Astrocyte (in vitro differentiated cells and primary cell): ENCODE results near the gene SMIM41. TPM values are rescaled to one million over a fixed set of nuclear protein-coding genes. Genes with fewer than 3 reads are reported as not detected.

Experiments used
- DNase-seq: peaks from one replicate; pipeline ENCODE4 v3.0.0-alpha.2; 2010; ENCODE audit warnings: low read depth
- FAIRE-seq: peaks from 2 replicates; lab custom pipeline; 2011; peaks lifted over from hg19 to GRCh38; lab: Jason Lieb, UNC
- H2AFZ ChIP-seq: 2 replicates; pipeline ENCODE4 v1.6.0; 2012; ENCODE audit warnings: low read depth, low read length, inconsistent platforms
- H3K27ac ChIP-seq: 2 replicates; pipeline ENCODE4 v1.5.1; 2011; ENCODE audit warnings: low read depth, low read length, inconsistent platforms
- H3K27me3 ChIP-seq: 2 replicates; pipeline ENCODE4 v1.6.0; 2011; ENCODE audit warnings: low read length, inconsistent platforms; ENCODE audit not compliant: insufficient read depth
- H3K36me3 ChIP-seq: 2 replicates; pipeline ENCODE4 v1.5.1; 2011; ENCODE audit warnings: low read length, inconsistent platforms; ENCODE audit not compliant: insufficient read depth
- H3K4me1 ChIP-seq: 2 replicates; pipeline ENCODE4 v1.5.1; 2011; ENCODE audit warnings: low read length, inconsistent platforms; ENCODE audit not compliant: insufficient read depth
- H3K4me2 ChIP-seq: 2 replicates; pipeline ENCODE4 v1.6.0; 2012; ENCODE audit warnings: low read length, inconsistent platforms
- H3K4me3 ChIP-seq: 2 replicates; pipeline ENCODE4 v1.5.1; 2011; ENCODE audit warnings: low read depth, mild to moderate bottlenecking, low read length, inconsistent platforms; ENCODE audit not compliant: insufficient read depth
- H3K79me2 ChIP-seq: 2 replicates; pipeline ENCODE4 v1.6.0; 2012; ENCODE audit warnings: mild to moderate bottlenecking, low read length, inconsistent platforms; ENCODE audit not compliant: insufficient read depth
- H3K9ac ChIP-seq: 2 replicates; pipeline ENCODE4 v1.6.0; 2012; ENCODE audit warnings: mild to moderate bottlenecking, low read length, inconsistent platforms
- H3K9me3 ChIP-seq: 2 replicates; pipeline ENCODE4 v1.5.1; 2012; ENCODE audit warnings: low read depth, mild to moderate bottlenecking, low read length, inconsistent platforms; ENCODE audit not compliant: insufficient read depth
- H4K20me1 ChIP-seq: 2 replicates; pipeline ENCODE4 v1.6.0; 2012; ENCODE audit warnings: low read length, inconsistent platforms; ENCODE audit not compliant: insufficient read depth
- H3K27ac Mint-ChIP-seq: one replicate; pipeline ENCODE4 v1.8.0; 2021; ENCODE audit warnings: mild to moderate bottlenecking, mixed read lengths; ENCODE audit not compliant: unreplicated experiment
- H3K27me3 Mint-ChIP-seq: one replicate; pipeline ENCODE4 v1.8.0; 2021; ENCODE audit warnings: low read depth, mixed read lengths; ENCODE audit not compliant: unreplicated experiment
- H3K36me3 Mint-ChIP-seq: one replicate; pipeline ENCODE4 v1.8.0; 2021; ENCODE audit warnings: low read depth, mixed read lengths; ENCODE audit not compliant: unreplicated experiment
- H3K4me1 Mint-ChIP-seq: one replicate; pipeline ENCODE4 v1.8.0; 2021; ENCODE audit warnings: low read depth, mixed read lengths; ENCODE audit not compliant: unreplicated experiment
- H3K4me3 Mint-ChIP-seq: one replicate; pipeline ENCODE4 v1.8.0; 2021; ENCODE audit warnings: mild to moderate bottlenecking, moderate library complexity, mixed read lengths; ENCODE audit not compliant: unreplicated experiment
- H3K9me3 Mint-ChIP-seq: one replicate; pipeline ENCODE4 v1.8.0; 2021; ENCODE audit warnings: mild to moderate bottlenecking, mixed read lengths; ENCODE audit not compliant: unreplicated experiment
- CTCF ChIP-seq: IDR thresholded peaks from 2 replicates; pipeline ENCODE4 v1.5.1; 2011; ENCODE audit warnings: low read depth, mild to moderate bottlenecking, inconsistent platforms, low read length, moderate library complexity; ENCODE audit not compliant: insufficient read depth
- EZH2 ChIP-seq: IDR thresholded peaks from 2 replicates; pipeline ENCODE4 v1.6.1; 2012; ENCODE audit warnings: mild to moderate bottlenecking, low read length, inconsistent platforms; ENCODE audit not compliant: insufficient read depth
- total RNA-seq: library from RNA; stranded (reverse); gene quantifications from 2 replicates; pipeline ENCODE4 v1.2.1, GENCODE V29; 2021

SMIM41 gene
- total RNA-seq, 1 donor from 2014 or later = 0.18 TPM

GRCh38 chr12:52035190-52035589, 44.3 kb upstream of the SMIM41 start:
- no peak for DNase-seq
- H3K27ac ChIP-seq = no peak overlapping the region
- Mint-ChIP-seq H3K4me1 (peaks cover 6% of the 10 kb centered on the region), H3K36me3 (no peaks in the 10 kb centered on the region), H3K27ac (no peak overlapping the region), H3K9me3 (no peaks in the 10 kb centered on the region), H3K27me3 (peaks cover 29% of the 10 kb centered on the region), H3K4me3 (no peak overlapping the region)
- H3K27me3 ChIP-seq = no peaks in the 10 kb centered on the region
- H3K36me3 ChIP-seq = no peaks in the 10 kb centered on the region
- H3K4me1 ChIP-seq = peaks cover 18% of the 10 kb centered on the region
- no peak for TF ChIP-seq CTCF
- no peak for TF ChIP-seq EZH2
- no peak overlapping the region for H3K4me3 ChIP-seq
- H3K9ac ChIP-seq = no peak overlapping the region
- H3K9me3 ChIP-seq = no peaks in the 10 kb centered on the region
- peaks cover 16% of the 10 kb centered on the region for H4K20me1 ChIP-seq
- no peak overlapping the region for H3K4me2 ChIP-seq
- H3K79me2 ChIP-seq = no peaks in the 10 kb centered on the region
- H2AFZ ChIP-seq = no peak overlapping the region
- FAIRE-seq = no peak

GRCh38 chr12:52035926-52036325, 43.6 kb upstream of the SMIM41 start:
- Mint-ChIP-seq H3K4me1 (peaks cover 6% of the 10 kb centered on the region), H3K36me3 (no peaks in the 10 kb centered on the region), H3K9me3 (no peaks in the 10 kb centered on the region), H3K27me3 (peaks cover 30% of the 10 kb centered on the region), H3K27ac (peak overlapping the region; percentile 50), H3K4me3 (peak overlapping the region; percentile 62)
- Histone ChIP-seq H3K27ac (no peak overlapping the region), H2AFZ (no peak overlapping the region), H3K4me1 (peaks cover 18% of the 10 kb centered on the region), H4K20me1 (peaks cover 23% of the 10 kb centered on the region), H3K9ac (peak overlapping the region; percentile 81), H3K4me2 (no peak overlapping the region), H3K4me3 (no peak overlapping the region), H3K79me2 (no peaks in the 10 kb centered on the region), H3K27me3 (no peaks in the 10 kb centered on the region), H3K36me3 (no peaks in the 10 kb centered on the region), H3K9me3 (no peaks in the 10 kb centered on the region)
- TF ChIP-seq CTCF = no peak
- no peak for TF ChIP-seq EZH2
- DNase-seq (no peak), FAIRE-seq (no peak)

- H3K9ac ChIP-seq = peak overlapping the region; percentile 81
- no peak for TF ChIP-seq CTCF
- no peak for TF ChIP-seq EZH2
- no peaks in the 10 kb centered on the region for H3K79me2 ChIP-seq
- DNase-seq (peak; percentile 60), FAIRE-seq (no peak)
- no peaks in the 10 kb centered on the region for H3K36me3 ChIP-seq
- peak overlapping the region; percentile 34 for H3K4me3 ChIP-seq
- peak overlapping the region; percentile 84 for H3K4me2 ChIP-seq
- peaks cover 27% of the 10 kb centered on the region for H4K20me1 ChIP-seq
- peaks cover 30% of the 10 kb centered on the region for H3K27me3 Mint-ChIP-seq
- no peak overlapping the region for H3K27ac Mint-ChIP-seq
- no peaks in the 10 kb centered on the region for H3K27me3 ChIP-seq
- no peaks in the 10 kb centered on the region for H3K9me3 ChIP-seq
- no peak overlapping the region for H3K4me3 Mint-ChIP-seq
- H3K27ac ChIP-seq = peak overlapping the region; percentile 35
- H2AFZ ChIP-seq = peak overlapping the region; percentile 55
- H3K4me1 Mint-ChIP-seq = peaks cover 6% of the 10 kb centered on the region
- H3K9me3 Mint-ChIP-seq = no peaks in the 10 kb centered on the region
- H3K4me1 ChIP-seq = peaks cover 18% of the 10 kb centered on the region
- no peaks in the 10 kb centered on the region for H3K36me3 Mint-ChIP-seq
Observed at GRCh38 chr12:52036587-52037171, 42.8 kb upstream of the SMIM41 start.
